ENCODE data around the gene CCT4. TPM values are rescaled to one million over a fixed set of nuclear protein-coding genes. Genes with fewer than 3 reads are reported as not detected.
A peak's percentile ranks its signal among the peaks of the same experiment; 100 is the strongest.

The CCT4 gene
- total RNA-seq, 1 experiment from 2014 or later: 239 TPM

- POLR2A ChIA-PET: interaction anchor here (0.6 kb wide), 1 partner anchor 16 kb away, joined by 5 read pairs; no protein-coding TSS in a partner anchor
- BruUV-seq (replicated peaks): no TSS peak
- intact Hi-C loops (cut with micrococcal nuclease; ENCODE audit: unreplicated experiment): no loop called here
- Histone ChIP-seq H3K4me3 (ENCODE audit: low read depth in 2 of 2, low read length in 2 of 2) (peak overlapping the region; percentile 94 to 100), H3K27me3 (ENCODE audit: control insufficient read depth, insufficient read depth, low read length) (no peaks in the 10 kb centered on the region), H3K27ac (ENCODE audit: low read length) (peak overlapping the region; percentile 99), H3K9me3 (ENCODE audit: control insufficient read depth, insufficient read depth, low read depth, low read length) (no peaks in the 10 kb centered on the region), H3K4me1 (ENCODE audit: control insufficient read depth, insufficient read depth, low read length) (peaks cover 8% of the 10 kb centered on the region), H3K36me3 (ENCODE audit: control insufficient read depth, insufficient read depth, low read length) (peaks cover 19% of the 10 kb centered on the region)
- no peak for DNase-seq (ENCODE audit: low read depth, low spot score)
- in situ Hi-C loops (cut with HindIII; ENCODE audit: low pct_unique_long_range_greater_than_20kb, low sequenced_read_pairs): no loop called here
- CTCF ChIA-PET: no interaction called here
- ATAC-seq: no peak
- TF ChIP-seq REST (IDR thresholded peaks at IDR 0.05; ENCODE audit: insufficient read depth in 1 of 2, low read depth in 2 of 2, low read length in 1 of 2) (no peak), POLR2AphosphoS5 (IDR thresholded peaks at IDR 0.05; ENCODE audit: low read depth, low read length) (no peak), TCF7L2 (IDR thresholded peaks at IDR 0.05; ENCODE audit: low read depth, low read length) (no peak), SIN3A (IDR thresholded peaks at IDR 0.05; ENCODE audit: borderline replicate concordance, insufficient read depth, low read depth, low read length) (no peak), CTCF (IDR thresholded peaks at IDR 0.05) (no peak)
Observed at GRCh38 chr2:61887717-61888266, 664 bp downstream of the CCT4 start.

- Histone ChIP-seq H3K27ac (ENCODE audit: low read length) (no peak overlapping the region), H3K4me3 (ENCODE audit: low read depth in 2 of 2, low read length in 2 of 2) (peak overlapping the region; percentile 94 to 100; a peak in 3 of 4 replicates), H3K9me3 (ENCODE audit: control insufficient read depth, insufficient read depth, low read depth, low read length) (no peaks in the 10 kb centered on the region), H3K4me1 (ENCODE audit: control insufficient read depth, insufficient read depth, low read length) (peaks cover 8% of the 10 kb centered on the region), H3K36me3 (ENCODE audit: control insufficient read depth, insufficient read depth, low read length) (peaks cover 30% of the 10 kb centered on the region), H3K27me3 (ENCODE audit: control insufficient read depth, insufficient read depth, low read length) (no peaks in the 10 kb centered on the region)
- no peak for TF ChIP-seq CTCF (IDR thresholded peaks at IDR 0.05)
- no peak for TF ChIP-seq SIN3A (IDR thresholded peaks at IDR 0.05; ENCODE audit: borderline replicate concordance, insufficient read depth, low read depth, low read length)
- no peak for TF ChIP-seq REST (IDR thresholded peaks at IDR 0.05; ENCODE audit: insufficient read depth in 1 of 2, low read depth in 2 of 2, low read length in 1 of 2)
- TF ChIP-seq TCF7L2 (IDR thresholded peaks at IDR 0.05; ENCODE audit: low read depth, low read length): no peak
- no peak for TF ChIP-seq POLR2AphosphoS5 (IDR thresholded peaks at IDR 0.05; ENCODE audit: low read depth, low read length)
- no TSS peak for BruUV-seq (replicated peaks)
- DNase-seq (ENCODE audit: low read depth, low spot score): no peak
- intact Hi-C loops (cut with micrococcal nuclease; ENCODE audit: unreplicated experiment) (no loop called here), in situ Hi-C loops (cut with HindIII; ENCODE audit: low pct_unique_long_range_greater_than_20kb, low sequenced_read_pairs) (no loop called here)
- ChIA-PET CTCF (no interaction called here), POLR2A (no interaction called here)
- ATAC-seq: no peak
Observed at GRCh38 chr2:61885896-61886603, 2.4 kb downstream of the CCT4 start.

All from Panc1 (cell line).